IMR-90 (cell line): ENCODE measurements around the gene B4GALNT2. TPM values are rescaled to one million over a fixed set of nuclear protein-coding genes. Genes with fewer than 3 reads are reported as not detected.

ENCODE experiments used
- ATAC-seq: fragments of 200-7000 bp; cut with Tn5 transposase; 2 replicates; pipeline ENCODE4 v1.9.1; 2020; ENCODE audit warnings: low read depth, mild to moderate bottlenecking, moderate library complexity
- BruUV-seq: library from RNA; stranded (reverse); fragments of 400-500 nt; replicated peaks from 2 replicates; lab custom pipeline; 2021; lab: Mats Ljungman, UMichigan
- CTCF ChIA-PET: fragments of 300-600 bp; formaldehyde crosslinking; extraction: SDS; loops from one replicate; lab custom pipeline; 2021; ENCODE audit warnings: antibody characterized with exemption; lab: Yijun Ruan, JAX
- POLR2A ChIA-PET: fragments of 300-600 bp; sonication (Branson Sonifier 250); formaldehyde crosslinking; loops from one replicate; lab custom pipeline; 2022; ENCODE audit warnings: antibody characterized with exemption; ENCODE audit not compliant: unreplicated experiment; lab: Charles Lee
- DNase-seq: peaks from one replicate; pipeline ENCODE4 v3.0.0; 2013
- H2AFZ ChIP-seq: replicated peaks from 2 replicates; pipeline ENCODE3; 2013; ENCODE audit warnings: low read length, mild to moderate bottlenecking; ENCODE audit not compliant: poor library complexity
- H2AK5ac ChIP-seq: 2 replicates; pipeline ENCODE4 v1.6.1; 2013; ENCODE audit warnings: low read depth, low read length, inconsistent platforms
- H2AK9ac ChIP-seq: replicated peaks from 2 replicates; pipeline ENCODE3; 2013; ENCODE audit warnings: mild to moderate bottlenecking, low read depth, low read length, moderate library complexity; ENCODE audit not compliant: poor library complexity
- H2BK120ac ChIP-seq: 2 replicates; pipeline ENCODE4 v1.6.1; 2013; ENCODE audit warnings: low read depth, low read length, inconsistent platforms
- H2BK15ac ChIP-seq: 3 replicates; pipeline ENCODE4 v1.6.1; 2013; ENCODE audit warnings: low read depth, low read length, inconsistent platforms
- H2BK20ac ChIP-seq: 2 replicates; pipeline ENCODE4 v1.6.1; 2013; ENCODE audit warnings: low read depth, mild to moderate bottlenecking, inconsistent platforms, low read length, moderate library complexity
- H2BK5ac ChIP-seq: 2 replicates; pipeline ENCODE4 v1.6.1; 2013; ENCODE audit warnings: mild to moderate bottlenecking, low read depth, low read length, inconsistent platforms; ENCODE audit not compliant: poor library complexity, severe bottlenecking
- H3K14ac ChIP-seq: replicated peaks from 2 replicates; pipeline ENCODE4 v1.6.1; 2013; ENCODE audit warnings: low read depth, low read length, inconsistent platforms
- H3K18ac ChIP-seq: 2 replicates; pipeline ENCODE4 v1.6.1; 2013; ENCODE audit warnings: low read depth, low read length, control low read depth
- H3K23ac ChIP-seq: 2 replicates; pipeline ENCODE4 v1.6.1; 2013; ENCODE audit warnings: low read depth, low read length, inconsistent platforms
- H3K27ac ChIP-seq: 2 replicates; pipeline ENCODE4 v1.5.1; 2013; ENCODE audit warnings: mild to moderate bottlenecking, control low read depth, low read length; ENCODE audit not compliant: insufficient read depth
- H3K27me3 ChIP-seq: 2 replicates; pipeline ENCODE4 v1.6.1; 2013; ENCODE audit warnings: low read length; ENCODE audit not compliant: control insufficient read depth, insufficient read depth
- H3K36me3 ChIP-seq: 2 replicates; pipeline ENCODE4 v1.6.1; 2013; ENCODE audit warnings: low read length, mixed read lengths; ENCODE audit not compliant: control insufficient read depth, insufficient read depth
- H3K4ac ChIP-seq: 2 replicates; pipeline ENCODE4 v1.6.1; 2013; ENCODE audit warnings: low read depth, low read length, inconsistent platforms
- H3K4me1 ChIP-seq: 2 replicates; pipeline ENCODE4 v1.6.1; 2013; ENCODE audit warnings: low read length, mixed read lengths; ENCODE audit not compliant: control insufficient read depth, insufficient read depth
- H3K4me2 ChIP-seq: 2 replicates; pipeline ENCODE4 v1.6.1; 2013; ENCODE audit warnings: low read depth, mild to moderate bottlenecking, control low read depth, low read length, moderate library complexity
- H3K4me3 ChIP-seq: 2 replicates; pipeline ENCODE4 v1.5.1; 2013; ENCODE audit warnings: low read depth, mild to moderate bottlenecking, control low read depth, low read length, moderate library complexity; ENCODE audit not compliant: insufficient read depth
- H3K56ac ChIP-seq: 2 replicates; pipeline ENCODE4 v1.6.1; 2013; ENCODE audit warnings: low read length, inconsistent platforms; ENCODE audit not compliant: insufficient read depth; ENCODE audit errors: extremely low read depth
- H3K79me1 ChIP-seq, 2 experiments: 2 replicates each; pipeline ENCODE4 v1.6.1; 2013; ENCODE audit warnings: low read length in 2 of 2, inconsistent platforms in 1 of 2, low read depth in 1 of 2
- H3K9ac ChIP-seq: 2 replicates; pipeline ENCODE4 v1.6.1; 2013; ENCODE audit warnings: low read depth, low read length, control low read depth
- H3K9me1 ChIP-seq: 2 replicates; pipeline ENCODE4 v1.6.1; 2013; ENCODE audit warnings: low read length, inconsistent platforms; ENCODE audit not compliant: insufficient read depth
- H3K9me3 ChIP-seq: 2 replicates; pipeline ENCODE4 v1.6.1; 2013; ENCODE audit warnings: low read length; ENCODE audit not compliant: control insufficient read depth, insufficient read depth
- H4K20me1 ChIP-seq: 2 replicates; pipeline ENCODE4 v1.6.1; 2013; ENCODE audit warnings: low read length, inconsistent platforms; ENCODE audit not compliant: insufficient read depth
- H4K5ac ChIP-seq: 2 replicates; pipeline ENCODE4 v1.6.1; 2013; ENCODE audit warnings: mild to moderate bottlenecking, low read depth, low read length, control low read depth
- H4K8ac ChIP-seq, 2 experiments: 2 replicates each; pipeline ENCODE4 v1.6.1; 2013; ENCODE audit warnings: low read depth in 2 of 2, low read length in 2 of 2, control low read depth in 1 of 2, inconsistent platforms in 1 of 2
- H4K91ac ChIP-seq: 2 replicates; pipeline ENCODE4 v1.6.1; 2013; ENCODE audit warnings: low read depth, low read length, inconsistent platforms; ENCODE audit not compliant: insufficient read depth
- FOS ChIP-seq: fragments of 150-350 bp; IDR thresholded peaks from 2 replicates; pipeline ENCODE4 v1.6.1; 2016; ENCODE audit warnings: low read depth, low read length
- MAZ ChIP-seq: IDR thresholded peaks from 2 replicates; pipeline ENCODE4 v1.6.1; 2012; ENCODE audit warnings: low read depth, mild to moderate bottlenecking, low read length, improper control_type of control experiment, moderate library complexity, borderline replicate concordance
- NFE2L2 ChIP-seq: fragments of 150-350 bp; IDR thresholded peaks from 2 replicates; pipeline ENCODE4 v1.6.1; 2016; ENCODE audit warnings: low read depth, mild to moderate bottlenecking, low read length
- WGBS, 2 experiments: methylation state at CpG; one replicate each; pipeline versions ENCODE4 v1.1.5 to v1.1.7; 2013; ENCODE audit warnings: missing lambda C conversion rate in 2 of 2; ENCODE audit not compliant: insufficient read length in 1 of 2; ENCODE audit errors: extremely low coverage in 2 of 2; 5-methylcytosine and 5-hydroxymethylcytosine counted together
- dilution Hi-C: fragments of 300-500 bp; cut with HindIII; formaldehyde crosslinking; loops from one replicate; pipeline ENCODE4 v1.14.3; 2018; ENCODE audit warnings: low sequenced_read_pairs; ENCODE audit not compliant: unreplicated experiment
- in situ Hi-C: fragments of 300-500 bp; cut with MboI; formaldehyde crosslinking; loops from 3 replicates; pipeline ENCODE4 v1.14.3; 2019; ENCODE audit warnings: low sequenced_read_pairs, inconsistent platforms, mixed read lengths
- intact Hi-C: fragments of 100-400 bp; cut with micrococcal nuclease; formaldehyde crosslinking; loops from 2 replicates; pipeline ENCODE4 v1.10.0; 2022
- polyA plus RNA-seq, 3 experiments: library from polyadenylated mRNA; depleted of rRNA; stranded (reverse); fragments of >200 nt; gene quantifications; 2 replicates each; pipeline ENCODE4 v1.2.3, GENCODE V29; 2012; ENCODE audit warnings: low replicate concordance in 1 of 3
- total RNA-seq: library from RNA; depleted of rRNA; stranded (reverse); fragments of >200 nt; gene quantifications from 2 replicates; pipeline ENCODE4 v1.2.3, GENCODE V29; 2012

B4GALNT2 gene
- total and polyA plus RNA-seq, 2 of the 4 experiments (the other 2 are of a cell fraction) = not detected

DNA sequence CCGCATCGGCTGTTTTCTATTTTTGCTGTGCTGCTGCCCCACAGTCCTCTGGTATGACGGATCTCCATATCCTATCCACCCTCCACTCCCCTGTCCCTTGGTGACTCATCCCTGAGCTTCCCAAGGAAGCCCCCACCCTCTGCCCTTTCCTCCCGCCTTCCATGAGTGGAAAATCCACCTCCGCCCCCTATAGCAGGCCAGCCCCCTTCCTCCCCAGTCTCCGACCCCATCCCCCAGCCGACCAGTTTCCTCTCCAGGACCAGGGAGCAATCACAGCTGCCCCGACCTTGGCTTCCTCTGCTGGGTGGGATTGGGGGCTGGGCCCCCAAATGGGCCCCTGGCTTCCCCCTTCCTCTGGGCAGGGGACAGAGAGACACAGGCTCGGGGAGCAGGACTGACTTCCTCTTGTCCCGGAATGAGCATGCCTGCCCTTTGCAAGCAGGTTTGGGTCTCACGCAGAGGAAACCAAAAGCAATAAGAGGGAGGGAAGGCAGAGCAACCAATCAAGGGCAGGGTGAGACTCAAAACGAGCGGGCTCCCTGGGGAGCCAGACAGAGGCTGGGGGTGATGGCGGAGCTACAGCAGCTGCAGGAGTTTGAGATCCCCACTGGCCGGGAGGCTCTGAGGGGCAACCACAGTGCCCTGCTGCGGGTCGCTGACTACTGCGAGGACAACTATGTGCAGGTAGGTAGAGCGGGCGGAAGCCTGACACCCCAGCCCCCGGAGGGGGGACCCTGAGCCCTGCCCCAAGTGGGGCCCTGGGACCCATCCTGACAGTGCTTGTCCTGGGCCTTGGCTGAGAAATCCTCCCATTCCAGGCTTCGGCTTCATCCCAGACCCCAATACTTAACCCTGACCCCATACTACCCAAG lies 77.8 kb downstream of the B4GALNT2 start, which contains the start of the genes ABI3 and GNGT2:
Gene ABI3 (plus strand): TSS at position 550 of the 872 bp plus-strand sequence. CDS start 18 bp downstream, at position 568.
Gene GNGT2 (minus strand): TSS at position 417 of the 872 bp plus-strand sequence. CDS start 3,152 bp downstream, outside the sequence.
- H3K9me1 ChIP-seq = peaks cover 14% of the 10 kb centered on the region
- H2BK20ac ChIP-seq = peak within 1 kb of the TSS; percentile 1; the same call in 1 of the 2 replicates
- no peak within 1 kb of the TSS; the same call in 1 of the 2 replicates for H3K9ac ChIP-seq
- in situ Hi-C loops = no loop called here
- peak within 1 kb of the TSS; percentile 85 to 94 for H4K8ac ChIP-seq
- H2AK5ac ChIP-seq = peak within 1 kb of the TSS; percentile 95
- H3K56ac ChIP-seq = no peak within 1 kb of the TSS
- no peaks in the 10 kb centered on the region for H4K20me1 ChIP-seq
- H3K27ac ChIP-seq = peak within 1 kb of the TSS; percentile 21; the same call in 1 of the 2 replicates
- no peak within 1 kb of the TSS for H2BK5ac ChIP-seq
- WGBS, 2 experiments = 37% methylated on average over 5 of the region's 22 CpGs; no CpG with 5 or more reads in 1 of the 2 experiments
- peak within 1 kb of the TSS; percentile 23 for H2BK120ac ChIP-seq
- BruUV-seq = no TSS peak
- H3K79me1 ChIP-seq = no peaks in the 10 kb centered on the region
- H3K27me3 ChIP-seq = peaks cover 8% of the 10 kb centered on the region; the same call in 1 of the 2 replicates
- H2AFZ ChIP-seq = peak within 1 kb of the TSS; percentile 95
- peak within 1 kb of the TSS; percentile 64 for H3K4me2 ChIP-seq
- POLR2A ChIA-PET = interaction anchor here (0.6 kb wide), 1 partner anchor 17 kb away, joined by 8 read pairs; no protein-coding TSS in a partner anchor
- TF ChIP-seq MAZ (no peak), FOS (peak; percentile 42; the same call in 1 of the 2 replicates), NFE2L2 (no peak)
- no peak within 1 kb of the TSS; the same call in 1 of the 2 replicates for H3K18ac ChIP-seq
- peak within 1 kb of the TSS; percentile 68 for H3K4ac ChIP-seq
- intact Hi-C loops = no loop called here
- peak within 1 kb of the TSS; percentile 31; the same call in 1 of the 2 replicates for H4K91ac ChIP-seq
- H3K14ac ChIP-seq = peak within 1 kb of the TSS; percentile 76
- dilution Hi-C loops = no loop called here
- peak within 1 kb of the TSS; percentile 61 for H3K23ac ChIP-seq
- H3K4me1 ChIP-seq = peaks cover 9% of the 10 kb centered on the region
- peak; percentile 77 for ATAC-seq
- no peaks in the 10 kb centered on the region for H3K36me3 ChIP-seq
- peak; percentile 55 for DNase-seq
- H3K9me3 ChIP-seq = no peaks in the 10 kb centered on the region
- peak within 1 kb of the TSS; percentile 92; the same call in 2 of the 3 replicates for H2BK15ac ChIP-seq
- CTCF ChIA-PET = no interaction called here
- H4K5ac ChIP-seq = peak within 1 kb of the TSS; percentile 49; the same call in 1 of the 2 replicates
- peak within 1 kb of the TSS; percentile 56 for H2AK9ac ChIP-seq
- H3K4me3 ChIP-seq = no peak within 1 kb of the TSS
